ENCODE measurements around the gene ARID4A.

DNA sequence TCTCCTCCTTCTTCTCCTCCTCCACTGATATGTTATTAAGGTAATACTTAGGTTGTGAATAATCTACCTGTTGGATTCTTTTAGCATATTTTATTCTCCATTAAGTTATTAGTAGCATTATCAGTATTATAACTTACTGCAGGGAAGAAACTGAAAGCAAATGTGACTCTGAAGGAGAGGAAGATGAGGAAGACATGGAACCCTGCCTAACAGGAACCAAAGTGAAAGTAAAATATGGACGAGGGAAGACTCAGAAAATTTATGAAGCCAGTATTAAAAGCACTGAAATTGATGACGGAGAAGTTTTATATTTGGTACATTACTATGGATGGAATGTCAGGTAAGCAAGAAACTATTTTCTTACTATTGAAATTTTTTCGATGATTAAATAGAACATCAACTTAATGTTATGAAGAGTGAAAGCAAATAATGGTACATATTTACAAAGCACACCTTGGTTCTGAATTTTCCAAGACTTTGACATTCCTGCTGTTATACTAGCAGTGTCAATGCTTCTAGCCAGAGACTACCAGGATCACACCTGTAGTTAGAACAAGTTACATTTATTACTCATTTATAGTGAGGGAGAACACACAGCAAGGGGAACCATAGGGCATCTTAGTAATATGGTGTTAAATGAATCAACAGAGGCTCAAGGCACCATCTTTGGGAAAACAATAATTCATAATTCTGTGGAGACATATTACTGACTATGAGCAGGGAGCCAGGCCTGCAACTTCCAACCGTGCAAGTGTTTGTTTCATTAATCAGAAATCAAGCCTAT is 55.4 kb downstream of the ARID4A start:
- TF ChIP-seq, protein P1, sequence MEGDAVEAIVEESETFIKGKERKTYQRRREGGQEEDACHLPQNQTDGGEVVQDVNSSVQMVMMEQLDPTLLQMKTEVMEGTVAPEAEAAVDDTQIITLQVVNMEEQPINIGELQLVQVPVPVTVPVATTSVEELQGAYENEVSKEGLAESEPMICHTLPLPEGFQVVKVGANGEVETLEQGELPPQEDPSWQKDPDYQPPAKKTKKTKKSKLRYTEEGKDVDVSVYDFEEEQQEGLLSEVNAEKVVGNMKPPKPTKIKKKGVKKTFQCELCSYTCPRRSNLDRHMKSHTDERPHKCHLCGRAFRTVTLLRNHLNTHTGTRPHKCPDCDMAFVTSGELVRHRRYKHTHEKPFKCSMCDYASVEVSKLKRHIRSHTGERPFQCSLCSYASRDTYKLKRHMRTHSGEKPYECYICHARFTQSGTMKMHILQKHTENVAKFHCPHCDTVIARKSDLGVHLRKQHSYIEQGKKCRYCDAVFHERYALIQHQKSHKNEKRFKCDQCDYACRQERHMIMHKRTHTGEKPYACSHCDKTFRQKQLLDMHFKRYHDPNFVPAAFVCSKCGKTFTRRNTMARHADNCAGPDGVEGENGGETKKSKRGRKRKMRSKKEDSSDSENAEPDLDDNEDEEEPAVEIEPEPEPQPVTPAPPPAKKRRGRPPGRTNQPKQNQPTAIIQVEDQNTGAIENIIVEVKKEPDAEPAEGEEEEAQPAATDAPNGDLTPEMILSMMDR (IDR thresholded peaks at IDR 0.05) = no peak
- TF ChIP-seq POLR2A (IDR thresholded peaks at IDR 0.05) = no peak
